IMR-90 (cell line): ENCODE measurements around the gene EID1. TPM values are rescaled to one million over a fixed set of nuclear protein-coding genes. Genes with fewer than 3 reads are reported as not detected.

Source experiments
- ATAC-seq: fragments of 200-7000 bp; cut with Tn5 transposase; 2 replicates; pipeline ENCODE4 v1.9.1; 2020; ENCODE audit warnings: low read depth, mild to moderate bottlenecking, moderate library complexity
- BruUV-seq: library from RNA; stranded (reverse); fragments of 400-500 nt; replicated peaks from 2 replicates; lab custom pipeline; 2021; lab: Mats Ljungman, UMichigan
- CTCF ChIA-PET: fragments of 300-600 bp; formaldehyde crosslinking; extraction: SDS; loops from one replicate; lab custom pipeline; 2021; ENCODE audit warnings: antibody characterized with exemption; lab: Yijun Ruan, JAX
- POLR2A ChIA-PET: fragments of 300-600 bp; sonication (Branson Sonifier 250); formaldehyde crosslinking; loops from one replicate; lab custom pipeline; 2022; ENCODE audit warnings: antibody characterized with exemption; ENCODE audit not compliant: unreplicated experiment; lab: Charles Lee
- DNase-seq: peaks from one replicate; pipeline ENCODE4 v3.0.0; 2013
- H2AFZ ChIP-seq: replicated peaks from 2 replicates; pipeline ENCODE3; 2013; ENCODE audit warnings: low read length, mild to moderate bottlenecking; ENCODE audit not compliant: poor library complexity
- H2AK5ac ChIP-seq: 2 replicates; pipeline ENCODE4 v1.6.1; 2013; ENCODE audit warnings: low read depth, low read length, inconsistent platforms
- H2AK9ac ChIP-seq: replicated peaks from 2 replicates; pipeline ENCODE3; 2013; ENCODE audit warnings: mild to moderate bottlenecking, low read depth, low read length, moderate library complexity; ENCODE audit not compliant: poor library complexity
- H2BK120ac ChIP-seq: 2 replicates; pipeline ENCODE4 v1.6.1; 2013; ENCODE audit warnings: low read depth, low read length, inconsistent platforms
- H2BK15ac ChIP-seq: 3 replicates; pipeline ENCODE4 v1.6.1; 2013; ENCODE audit warnings: low read depth, low read length, inconsistent platforms
- H2BK20ac ChIP-seq: 2 replicates; pipeline ENCODE4 v1.6.1; 2013; ENCODE audit warnings: low read depth, mild to moderate bottlenecking, inconsistent platforms, low read length, moderate library complexity
- H2BK5ac ChIP-seq: 2 replicates; pipeline ENCODE4 v1.6.1; 2013; ENCODE audit warnings: mild to moderate bottlenecking, low read depth, low read length, inconsistent platforms; ENCODE audit not compliant: poor library complexity, severe bottlenecking
- H3K14ac ChIP-seq: replicated peaks from 2 replicates; pipeline ENCODE4 v1.6.1; 2013; ENCODE audit warnings: low read depth, low read length, inconsistent platforms
- H3K18ac ChIP-seq: 2 replicates; pipeline ENCODE4 v1.6.1; 2013; ENCODE audit warnings: low read depth, low read length, control low read depth
- H3K23ac ChIP-seq: 2 replicates; pipeline ENCODE4 v1.6.1; 2013; ENCODE audit warnings: low read depth, low read length, inconsistent platforms
- H3K27ac ChIP-seq: 2 replicates; pipeline ENCODE4 v1.5.1; 2013; ENCODE audit warnings: mild to moderate bottlenecking, control low read depth, low read length; ENCODE audit not compliant: insufficient read depth
- H3K27me3 ChIP-seq: 2 replicates; pipeline ENCODE4 v1.6.1; 2013; ENCODE audit warnings: low read length; ENCODE audit not compliant: control insufficient read depth, insufficient read depth
- H3K36me3 ChIP-seq: 2 replicates; pipeline ENCODE4 v1.6.1; 2013; ENCODE audit warnings: low read length, mixed read lengths; ENCODE audit not compliant: control insufficient read depth, insufficient read depth
- H3K4ac ChIP-seq: 2 replicates; pipeline ENCODE4 v1.6.1; 2013; ENCODE audit warnings: low read depth, low read length, inconsistent platforms
- H3K4me1 ChIP-seq: 2 replicates; pipeline ENCODE4 v1.6.1; 2013; ENCODE audit warnings: low read length, mixed read lengths; ENCODE audit not compliant: control insufficient read depth, insufficient read depth
- H3K4me2 ChIP-seq: 2 replicates; pipeline ENCODE4 v1.6.1; 2013; ENCODE audit warnings: low read depth, mild to moderate bottlenecking, control low read depth, low read length, moderate library complexity
- H3K4me3 ChIP-seq: 2 replicates; pipeline ENCODE4 v1.5.1; 2013; ENCODE audit warnings: low read depth, mild to moderate bottlenecking, control low read depth, low read length, moderate library complexity; ENCODE audit not compliant: insufficient read depth
- H3K56ac ChIP-seq: 2 replicates; pipeline ENCODE4 v1.6.1; 2013; ENCODE audit warnings: low read length, inconsistent platforms; ENCODE audit not compliant: insufficient read depth; ENCODE audit errors: extremely low read depth
- H3K79me1 ChIP-seq, 2 experiments: 2 replicates each; pipeline ENCODE4 v1.6.1; 2013; ENCODE audit warnings: low read length in 2 of 2, inconsistent platforms in 1 of 2, low read depth in 1 of 2
- H3K9ac ChIP-seq: 2 replicates; pipeline ENCODE4 v1.6.1; 2013; ENCODE audit warnings: low read depth, low read length, control low read depth
- H3K9me1 ChIP-seq: 2 replicates; pipeline ENCODE4 v1.6.1; 2013; ENCODE audit warnings: low read length, inconsistent platforms; ENCODE audit not compliant: insufficient read depth
- H3K9me3 ChIP-seq: 2 replicates; pipeline ENCODE4 v1.6.1; 2013; ENCODE audit warnings: low read length; ENCODE audit not compliant: control insufficient read depth, insufficient read depth
- H4K20me1 ChIP-seq: 2 replicates; pipeline ENCODE4 v1.6.1; 2013; ENCODE audit warnings: low read length, inconsistent platforms; ENCODE audit not compliant: insufficient read depth
- H4K5ac ChIP-seq: 2 replicates; pipeline ENCODE4 v1.6.1; 2013; ENCODE audit warnings: mild to moderate bottlenecking, low read depth, low read length, control low read depth
- H4K8ac ChIP-seq, 2 experiments: 2 replicates each; pipeline ENCODE4 v1.6.1; 2013; ENCODE audit warnings: low read depth in 2 of 2, low read length in 2 of 2, control low read depth in 1 of 2, inconsistent platforms in 1 of 2
- H4K91ac ChIP-seq: 2 replicates; pipeline ENCODE4 v1.6.1; 2013; ENCODE audit warnings: low read depth, low read length, inconsistent platforms; ENCODE audit not compliant: insufficient read depth
- CHD1 ChIP-seq: IDR thresholded peaks from 2 replicates; pipeline ENCODE4 v1.6.1; 2012; ENCODE audit warnings: low read depth, low read length, improper control_type of control experiment
- FOS ChIP-seq: fragments of 150-350 bp; IDR thresholded peaks from 2 replicates; pipeline ENCODE4 v1.6.1; 2016; ENCODE audit warnings: low read depth, low read length
- MAFK ChIP-seq: IDR thresholded peaks from 2 replicates; pipeline ENCODE4 v1.6.1; 2012; ENCODE audit warnings: low read depth, low read length, improper control_type of control experiment
- MXI1 ChIP-seq: IDR thresholded peaks from 2 replicates; pipeline ENCODE4 v1.6.1; 2012; ENCODE audit warnings: low read depth, mild to moderate bottlenecking, low read length, moderate library complexity, borderline replicate concordance
- NFE2L2 ChIP-seq: fragments of 150-350 bp; IDR thresholded peaks from 2 replicates; pipeline ENCODE4 v1.6.1; 2016; ENCODE audit warnings: low read depth, mild to moderate bottlenecking, low read length
- POLR2A ChIP-seq: IDR thresholded peaks from 2 replicates; pipeline ENCODE4 v1.6.1; 2012; ENCODE audit warnings: mild to moderate bottlenecking, low read depth, low read length
- RAD21 ChIP-seq: IDR thresholded peaks from 2 replicates; pipeline ENCODE4 v1.6.1; 2012; ENCODE audit warnings: low read length, improper control_type of control experiment
- RCOR1 ChIP-seq: IDR thresholded peaks from 2 replicates; pipeline ENCODE4 v1.6.1; 2012; ENCODE audit warnings: mild to moderate bottlenecking, low read length, improper control_type of control experiment; ENCODE audit not compliant: insufficient replicate concordance
- SMC3 ChIP-seq: fragments of 150-350 bp; IDR thresholded peaks from 2 replicates; pipeline ENCODE4 v1.6.1; 2016; ENCODE audit warnings: low read depth, mild to moderate bottlenecking, antibody characterized with exemption, low read length, moderate library complexity
- WGBS, 2 experiments: methylation state at CpG; one replicate each; pipeline versions ENCODE4 v1.1.5 to v1.1.7; 2013; ENCODE audit warnings: missing lambda C conversion rate in 2 of 2; ENCODE audit not compliant: insufficient read length in 1 of 2; ENCODE audit errors: extremely low coverage in 2 of 2; 5-methylcytosine and 5-hydroxymethylcytosine counted together
- dilution Hi-C: fragments of 300-500 bp; cut with HindIII; formaldehyde crosslinking; loops from one replicate; pipeline ENCODE4 v1.14.3; 2018; ENCODE audit warnings: low sequenced_read_pairs; ENCODE audit not compliant: unreplicated experiment
- in situ Hi-C: fragments of 300-500 bp; cut with MboI; formaldehyde crosslinking; loops from 3 replicates; pipeline ENCODE4 v1.14.3; 2019; ENCODE audit warnings: low sequenced_read_pairs, inconsistent platforms, mixed read lengths
- intact Hi-C: fragments of 100-400 bp; cut with micrococcal nuclease; formaldehyde crosslinking; loops from 2 replicates; pipeline ENCODE4 v1.10.0; 2022
- polyA plus RNA-seq, 3 experiments: library from polyadenylated mRNA; depleted of rRNA; stranded (reverse); fragments of >200 nt; gene quantifications; 2 replicates each; pipeline ENCODE4 v1.2.3, GENCODE V29; 2012; ENCODE audit warnings: low replicate concordance in 1 of 3
- total RNA-seq: library from RNA; depleted of rRNA; stranded (reverse); fragments of >200 nt; gene quantifications from 2 replicates; pipeline ENCODE4 v1.2.3, GENCODE V29; 2012
- TF ChIP-seq, protein P1 (sequence below): conservative IDR thresholded peaks from 2 replicates; pipeline ENCODE4 v1.5.1; 2012; ENCODE audit warnings: mild to moderate bottlenecking, low read depth, low read length, improper control_type of control experiment
- TF ChIP-seq, protein P2 (sequence below): fragments of 150-350 bp; IDR thresholded peaks from 2 replicates; pipeline ENCODE4 v1.6.1; 2017; ENCODE audit warnings: mild to moderate bottlenecking, antibody characterized with exemption, low read length, low read depth
- TF ChIP-seq, protein P3 (sequence below): fragments of 150-350 bp; IDR thresholded peaks from 2 replicates; pipeline ENCODE4 v1.6.1; 2016; ENCODE audit warnings: low read depth, mild to moderate bottlenecking, low read length, moderate library complexity, borderline replicate concordance

The EID1 gene
- total and polyA plus RNA-seq, 2 of the 4 experiments (the other 2 are of a cell fraction) = 147 to 162 TPM

DNA sequence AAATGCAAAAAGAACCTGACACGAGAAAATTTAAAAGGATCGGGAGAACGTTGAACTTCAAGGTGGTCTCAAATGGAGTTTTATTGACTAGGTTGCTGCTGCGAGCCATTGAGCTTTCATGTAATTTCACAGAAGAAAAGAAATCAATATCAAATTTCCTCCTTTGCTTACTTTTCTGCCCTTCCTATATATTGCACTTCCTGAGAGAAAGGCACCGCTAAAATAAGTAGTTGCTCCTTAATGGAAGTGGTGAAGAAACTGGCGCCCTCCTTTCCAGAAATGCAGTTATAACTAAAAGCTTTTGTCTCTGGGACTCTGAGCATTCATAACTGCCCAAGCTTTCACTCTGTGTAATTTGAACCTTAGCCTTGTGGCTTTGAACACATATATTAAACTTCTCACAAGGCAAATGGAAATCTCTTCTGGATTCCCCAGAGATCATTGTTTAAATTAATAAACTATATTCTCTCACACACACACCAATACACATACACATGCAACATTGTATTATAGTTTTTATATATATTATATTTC, 13.4 kb downstream of the EID1 start:
- H3K27me3 ChIP-seq = no peaks in the 10 kb centered on the region
- H3K4me2 ChIP-seq = no peak overlapping the region; the same call in 1 of the 2 replicates
- H3K9ac ChIP-seq = no peak overlapping the region
- CTCF ChIA-PET = interaction anchor here (1.4 kb wide), 1 partner anchor 15 kb away, joined by 3 read pairs; no protein-coding TSS in a partner anchor
- H3K27ac ChIP-seq = no peak overlapping the region
- no peaks in the 10 kb centered on the region for H3K36me3 ChIP-seq
- peaks cover 4% of the 10 kb centered on the region; the same call in 1 of the 2 replicates for H3K9me1 ChIP-seq
- in situ Hi-C loops = no loop called here
- H3K23ac ChIP-seq = no peak overlapping the region
- no peak overlapping the region for H4K91ac ChIP-seq
- no peak overlapping the region for H2AK5ac ChIP-seq
- peak overlapping the region; percentile 16 to 39; a peak in 1 of 4 replicates for H4K8ac ChIP-seq
- peak overlapping the region; percentile 7; the same call in 1 of the 2 replicates for H3K18ac ChIP-seq
- TF ChIP-seq MXI1 (no peak), NFE2L2 (no peak), MAFK (no peak), FOS (no peak), RCOR1 (no peak), RAD21 (no peak), CHD1 (no peak), SMC3 (no peak), POLR2A (no peak)
- TF ChIP-seq, protein P1, sequence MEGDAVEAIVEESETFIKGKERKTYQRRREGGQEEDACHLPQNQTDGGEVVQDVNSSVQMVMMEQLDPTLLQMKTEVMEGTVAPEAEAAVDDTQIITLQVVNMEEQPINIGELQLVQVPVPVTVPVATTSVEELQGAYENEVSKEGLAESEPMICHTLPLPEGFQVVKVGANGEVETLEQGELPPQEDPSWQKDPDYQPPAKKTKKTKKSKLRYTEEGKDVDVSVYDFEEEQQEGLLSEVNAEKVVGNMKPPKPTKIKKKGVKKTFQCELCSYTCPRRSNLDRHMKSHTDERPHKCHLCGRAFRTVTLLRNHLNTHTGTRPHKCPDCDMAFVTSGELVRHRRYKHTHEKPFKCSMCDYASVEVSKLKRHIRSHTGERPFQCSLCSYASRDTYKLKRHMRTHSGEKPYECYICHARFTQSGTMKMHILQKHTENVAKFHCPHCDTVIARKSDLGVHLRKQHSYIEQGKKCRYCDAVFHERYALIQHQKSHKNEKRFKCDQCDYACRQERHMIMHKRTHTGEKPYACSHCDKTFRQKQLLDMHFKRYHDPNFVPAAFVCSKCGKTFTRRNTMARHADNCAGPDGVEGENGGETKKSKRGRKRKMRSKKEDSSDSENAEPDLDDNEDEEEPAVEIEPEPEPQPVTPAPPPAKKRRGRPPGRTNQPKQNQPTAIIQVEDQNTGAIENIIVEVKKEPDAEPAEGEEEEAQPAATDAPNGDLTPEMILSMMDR = no peak
- TF ChIP-seq, protein P2, sequence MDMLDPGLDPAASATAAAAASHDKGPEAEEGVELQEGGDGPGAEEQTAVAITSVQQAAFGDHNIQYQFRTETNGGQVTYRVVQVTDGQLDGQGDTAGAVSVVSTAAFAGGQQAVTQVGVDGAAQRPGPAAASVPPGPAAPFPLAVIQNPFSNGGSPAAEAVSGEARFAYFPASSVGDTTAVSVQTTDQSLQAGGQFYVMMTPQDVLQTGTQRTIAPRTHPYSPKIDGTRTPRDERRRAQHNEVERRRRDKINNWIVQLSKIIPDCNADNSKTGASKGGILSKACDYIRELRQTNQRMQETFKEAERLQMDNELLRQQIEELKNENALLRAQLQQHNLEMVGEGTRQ = no peak
- TF ChIP-seq, protein P3, sequence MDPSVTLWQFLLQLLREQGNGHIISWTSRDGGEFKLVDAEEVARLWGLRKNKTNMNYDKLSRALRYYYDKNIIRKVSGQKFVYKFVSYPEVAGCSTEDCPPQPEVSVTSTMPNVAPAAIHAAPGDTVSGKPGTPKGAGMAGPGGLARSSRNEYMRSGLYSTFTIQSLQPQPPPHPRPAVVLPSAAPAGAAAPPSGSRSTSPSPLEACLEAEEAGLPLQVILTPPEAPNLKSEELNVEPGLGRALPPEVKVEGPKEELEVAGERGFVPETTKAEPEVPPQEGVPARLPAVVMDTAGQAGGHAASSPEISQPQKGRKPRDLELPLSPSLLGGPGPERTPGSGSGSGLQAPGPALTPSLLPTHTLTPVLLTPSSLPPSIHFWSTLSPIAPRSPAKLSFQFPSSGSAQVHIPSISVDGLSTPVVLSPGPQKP = no peak
- no CpG with 5 or more reads among the region's 6 CpGs for WGBS, 2 experiments
- no peak overlapping the region for H2BK20ac ChIP-seq
- no peak overlapping the region for H2AFZ ChIP-seq
- no peak overlapping the region for H4K5ac ChIP-seq
- POLR2A ChIA-PET = no interaction called here
- peak overlapping the region; percentile 4; the same call in 1 of the 2 replicates for H2BK120ac ChIP-seq
- H3K4ac ChIP-seq = no peak overlapping the region
- H3K4me3 ChIP-seq = no peak overlapping the region
- H4K20me1 ChIP-seq = no peaks in the 10 kb centered on the region
- dilution Hi-C loops = no loop called here
- DNase-seq (no peak), ATAC-seq (no peak)
- H3K9me3 ChIP-seq = no peaks in the 10 kb centered on the region
- H3K4me1 ChIP-seq = peaks cover 12% of the 10 kb centered on the region
- peak overlapping the region; percentile 1 for H2BK5ac ChIP-seq
- 0 out of 3 replicates have a peak overlapping the region, but pooled peaks have one; percentile 52 for H2BK15ac ChIP-seq
- no peak overlapping the region for H3K56ac ChIP-seq
- H3K79me1 ChIP-seq = peaks cover 7 to 14% of the 10 kb centered on the region in 2 experiments; a peak in 3 of 4 replicates
- intact Hi-C loops = no loop called here
- BruUV-seq = no TSS peak
- H2AK9ac ChIP-seq = no peak overlapping the region
- no peak overlapping the region; the same call in 1 of the 2 replicates for H3K14ac ChIP-seq
